Measurements from ENCODE around the gene PLA2G4D.

GRCh38 chr15:42090370-42090769 is 4.0 kb downstream of the PLA2G4D start:
- TF ChIP-seq CTCF (IDR thresholded peaks at IDR 0.05; ENCODE audit: low read length), result no peak
- TF ChIP-seq EZH2 (IDR thresholded peaks at IDR 0.05; ENCODE audit: borderline replicate concordance, low read length), result no peak
